Large intestine (tissue), 3 donors: ENCODE results near the gene RFX2. TPM values are rescaled to one million over a fixed set of nuclear protein-coding genes. Genes with fewer than 3 reads are reported as not detected.

Experiments
- DNase-seq, 2 donors: peaks; one replicate each; pipeline versions ENCODE4 v3.0.0 to v3.0.0-alpha.2; 2013
- H3K27ac ChIP-seq: one replicate; pipeline ENCODE4 v1.5.1; 2013; ENCODE audit warnings: low read length
- H3K27me3 ChIP-seq: 2 replicates; pipeline ENCODE4 v1.6.1; 2013; ENCODE audit warnings: low read length; ENCODE audit not compliant: control insufficient read depth, insufficient read depth
- H3K36me3 ChIP-seq: 2 replicates; pipeline ENCODE4 v1.6.1; 2013; ENCODE audit warnings: low read length; ENCODE audit not compliant: control insufficient read depth, insufficient read depth
- H3K4me1 ChIP-seq: one replicate; pipeline ENCODE4 v1.6.1; 2013; ENCODE audit warnings: low read length; ENCODE audit not compliant: control insufficient read depth, insufficient read depth
- H3K4me3 ChIP-seq: one replicate; pipeline ENCODE4 v1.5.1; 2013; ENCODE audit warnings: low read length
- H3K9me3 ChIP-seq: one replicate; pipeline ENCODE4 v1.6.1; 2013; ENCODE audit warnings: mild to moderate bottlenecking, low read depth, low read length, moderate library complexity; ENCODE audit not compliant: control insufficient read depth
- WGBS: methylation state at CpG from one replicate; pipeline ENCODE4 v1.1.5; 2013; ENCODE audit warnings: low lambda C conversion rate; ENCODE audit not compliant: insufficient coverage; 5-methylcytosine and 5-hydroxymethylcytosine counted together
- polyA plus RNA-seq: library from polyadenylated mRNA; unstranded; fragments of 120-200 nt; gene quantifications from one replicate; pipeline ENCODE4 v1.2.1, GENCODE V29; 2013

Gene RFX2
- polyA plus RNA-seq, 1 donor, result 13.1 TPM

- no peak overlapping the region for H3K4me3 ChIP-seq
- peaks cover 53% of the 10 kb centered on the region for H3K36me3 ChIP-seq
- H3K9me3 ChIP-seq, result peaks cover 2% of the 10 kb centered on the region
- DNase-seq, result no peak
- no peaks in the 10 kb centered on the region for H3K4me1 ChIP-seq
- no peak overlapping the region for H3K27ac ChIP-seq
- WGBS, result no CpG with 5 or more reads among the region's 26 CpGs
- no peaks in the 10 kb centered on the region for H3K27me3 ChIP-seq
Observed at GRCh38 chr19:6002591-6002990, 107.7 kb downstream of the RFX2 start.

GRCh38 chr19:6000228-6000847 lies 110.0 kb downstream of the RFX2 start:
- DNase-seq, result no peak
- Histone ChIP-seq H3K36me3 (peaks cover 57% of the 10 kb centered on the region), H3K4me3 (no peak overlapping the region), H3K27ac (no peak overlapping the region), H3K9me3 (peaks cover 8% of the 10 kb centered on the region), H3K27me3 (no peaks in the 10 kb centered on the region), H3K4me1 (no peaks in the 10 kb centered on the region)
- no CpG with 5 or more reads among the region's 7 CpGs for WGBS

GRCh38 chr19:5999693-6000092 lies 110.6 kb downstream of the RFX2 start:
- WGBS, result 100% methylated on average over 1 of the region's 6 CpGs
- H3K9me3 ChIP-seq, result peaks cover 8% of the 10 kb centered on the region
- no peak overlapping the region for H3K27ac ChIP-seq
- no peak overlapping the region for H3K4me3 ChIP-seq
- H3K36me3 ChIP-seq, result peaks cover 55% of the 10 kb centered on the region
- no peaks in the 10 kb centered on the region for H3K27me3 ChIP-seq
- no peak for DNase-seq
- H3K4me1 ChIP-seq, result no peaks in the 10 kb centered on the region

- no peak for DNase-seq
- H3K36me3 ChIP-seq, result peaks cover 43% of the 10 kb centered on the region
- no CpG with 5 or more reads among the region's 17 CpGs for WGBS
- H3K4me1 ChIP-seq, result peaks cover 11% of the 10 kb centered on the region
- no peak overlapping the region for H3K4me3 ChIP-seq
- H3K27me3 ChIP-seq, result no peaks in the 10 kb centered on the region
- no peak overlapping the region for H3K27ac ChIP-seq
- H3K9me3 ChIP-seq, result peaks cover 8% of the 10 kb centered on the region
Observed at GRCh38 chr19:5997371-5997770, 112.9 kb downstream of the RFX2 start.

GRCh38 chr19:5996623-5997320 lies 113.5 kb downstream of the RFX2 start:
- Histone ChIP-seq H3K36me3 (peaks cover 37% of the 10 kb centered on the region), H3K4me1 (peaks cover 11% of the 10 kb centered on the region), H3K9me3 (peaks cover 8% of the 10 kb centered on the region), H3K27ac (no peak overlapping the region), H3K4me3 (no peak overlapping the region), H3K27me3 (no peaks in the 10 kb centered on the region)
- WGBS, result no CpG with 5 or more reads among the region's 37 CpGs
- DNase-seq, result no peak

GRCh38 chr19:5996102-5996501 lies 114.2 kb downstream of the RFX2 start:
- H3K27ac ChIP-seq, result no peak overlapping the region
- no peaks in the 10 kb centered on the region for H3K27me3 ChIP-seq
- peaks cover 8% of the 10 kb centered on the region for H3K9me3 ChIP-seq
- no peak overlapping the region for H3K4me3 ChIP-seq
- peaks cover 33% of the 10 kb centered on the region for H3K36me3 ChIP-seq
- no peak for DNase-seq
- no CpG with 5 or more reads among the region's 26 CpGs for WGBS
- peaks cover 11% of the 10 kb centered on the region for H3K4me1 ChIP-seq

- no CpG with 5 or more reads among the region's 16 CpGs for WGBS
- peaks cover 8% of the 10 kb centered on the region for H3K9me3 ChIP-seq
- H3K4me1 ChIP-seq, result peaks cover 11% of the 10 kb centered on the region
- H3K27ac ChIP-seq, result no peak overlapping the region
- H3K36me3 ChIP-seq, result peaks cover 28% of the 10 kb centered on the region
- H3K27me3 ChIP-seq, result no peaks in the 10 kb centered on the region
- no peak overlapping the region for H3K4me3 ChIP-seq
- no peak for DNase-seq
Observed at GRCh38 chr19:5995606-5996005, 114.7 kb downstream of the RFX2 start.

GRCh38 chr19:5994405-5995165 lies 115.7 kb downstream of the RFX2 start:
- H3K4me1 ChIP-seq, result peaks cover 11% of the 10 kb centered on the region
- H3K27ac ChIP-seq, result peak overlapping the region; percentile 42
- no CpG with 5 or more reads among the region's 29 CpGs for WGBS
- peaks cover 20% of the 10 kb centered on the region for H3K36me3 ChIP-seq
- DNase-seq, result no peak
- no peaks in the 10 kb centered on the region for H3K27me3 ChIP-seq
- H3K4me3 ChIP-seq, result no peak overlapping the region
- peaks cover 6% of the 10 kb centered on the region for H3K9me3 ChIP-seq

- Histone ChIP-seq H3K9me3 (peaks cover 6% of the 10 kb centered on the region), H3K27me3 (no peaks in the 10 kb centered on the region), H3K4me3 (no peak overlapping the region), H3K4me1 (peaks cover 11% of the 10 kb centered on the region), H3K36me3 (peaks cover 19% of the 10 kb centered on the region), H3K27ac (peak overlapping the region; percentile 42)
- no peak for DNase-seq
- no CpG with 5 or more reads among the region's 30 CpGs for WGBS
Observed at GRCh38 chr19:5993648-5994358, 116.5 kb downstream of the RFX2 start.

GRCh38 chr19:5993201-5993600 lies 117.1 kb downstream of the RFX2 start:
- H3K27ac ChIP-seq, result peak overlapping the region; percentile 63
- WGBS, result 90% methylated on average over 10 of the region's 13 CpGs

More at GRCh38 chr19:5993201-5993600, 117.1 kb downstream of the RFX2 start:
- H3K27me3 ChIP-seq, result no peaks in the 10 kb centered on the region
- H3K4me1 ChIP-seq, result peaks cover 11% of the 10 kb centered on the region
- H3K4me3 ChIP-seq, result no peak overlapping the region
- peaks cover 6% of the 10 kb centered on the region for H3K9me3 ChIP-seq
- peaks cover 19% of the 10 kb centered on the region for H3K36me3 ChIP-seq
- no peak for DNase-seq
